NCI-H82 (cell line): ENCODE data around the gene IHH.

Experiments used
- DNase-seq: peaks from one replicate; lab custom pipeline; 2025; lab: John Stamatoyannopoulos, UW

Gene IHH

GRCh38 chr2:219038600-219038999, 22.1 kb downstream of the IHH start:
- DNase-seq: no peak

- no peak for DNase-seq
These were observed 22.8 kb downstream of the IHH start for GRCh38 chr2:219037783-219038499.

GRCh38 chr2:219035942-219036341, 24.8 kb downstream of the IHH start:
- DNase-seq: no peak

- no peak for DNase-seq
These were observed 25.9 kb downstream of the IHH start for GRCh38 chr2:219034823-219035222.

GRCh38 chr2:219032051-219032745, 28.5 kb downstream of the IHH start:
- DNase-seq: peak; percentile 89

GRCh38 chr2:219031005-219031738, 29.5 kb downstream of the IHH start:
- no peak for DNase-seq

- no peak for DNase-seq
These were observed 30.4 kb downstream of the IHH start for GRCh38 chr2:219030177-219030940.

GRCh38 chr2:219029829-219030165, 30.9 kb downstream of the IHH start:
- peak; percentile 91 for DNase-seq

GRCh38 chr2:219028996-219029828, 31.5 kb downstream of the IHH start:
- DNase-seq: no peak

- DNase-seq: no peak
These were observed 32.6 kb downstream of the IHH start for GRCh38 chr2:219028141-219028540.

GRCh38 chr2:219027511-219028055, 33.1 kb downstream of the IHH start:
- no peak for DNase-seq

- no peak for DNase-seq
These were observed 33.8 kb downstream of the IHH start for GRCh38 chr2:219026946-219027345.

- DNase-seq: no peak
These were observed 34.8 kb downstream of the IHH start for GRCh38 chr2:219025637-219026585.

GRCh38 chr2:219024059-219024458, 36.7 kb downstream of the IHH start:
- no peak for DNase-seq

- no peak for DNase-seq
These were observed 37.6 kb downstream of the IHH start for GRCh38 chr2:219023045-219023605.

GRCh38 chr2:219022616-219023015, 38.1 kb downstream of the IHH start:
- DNase-seq: no peak

GRCh38 chr2:219022041-219022440, 38.7 kb downstream of the IHH start:
- DNase-seq: no peak

- DNase-seq: no peak
These were observed 39.1 kb downstream of the IHH start for GRCh38 chr2:219021591-219021990.

- no peak for DNase-seq
These were observed 39.9 kb downstream of the IHH start for GRCh38 chr2:219020604-219021365.
